Tibial nerve (tissue), 4 donors: Measurements from ENCODE around the gene XYLT1. TPM values are rescaled to one million over a fixed set of nuclear protein-coding genes. Genes with fewer than 3 reads are reported as not detected.

Experiments used
- DNase-seq, 2 donors: peaks; one replicate each; pipeline ENCODE4 v3.0.0-alpha.2; 2019; ENCODE audit warnings: low spot score in 2 of 2
- H3K27ac ChIP-seq, 4 donors: fragments of 200-600 bp; sonication (generic) in 3 of 4; one replicate each; pipeline ENCODE4 v1.5.1; 2017 to 2019; ENCODE audit warnings: mild to moderate bottlenecking in 1 of 4
- H3K27me3 ChIP-seq, 2 donors: fragments of 200-600 bp; sonication (generic) in 1 of 2; one replicate each; pipeline versions ENCODE4 v1.5.1 to v1.6.0; 2017 to 2019
- H3K36me3 ChIP-seq, 3 donors: fragments of 200-600 bp; sonication (generic); one replicate each; pipeline ENCODE4 v1.5.1; 2018 to 2019
- H3K4me1 ChIP-seq, 4 donors: fragments of 200-600 bp; sonication (generic) in 3 of 4; one replicate each; pipeline ENCODE4 v1.5.1; 2017 to 2019
- H3K4me3 ChIP-seq, 4 donors: fragments of 200-600 bp; sonication (generic) in 3 of 4; one replicate each; pipeline ENCODE4 v1.5.1; 2017 to 2019; ENCODE audit warnings: mild to moderate bottlenecking in 1 of 4, moderate library complexity in 1 of 4
- H3K9me3 ChIP-seq, 4 donors: fragments of 200-600 bp; sonication (generic) in 3 of 4; one replicate each; pipeline ENCODE4 v1.5.1; 2017 to 2019
- EP300 ChIP-seq, 2 donors: sonication (generic); formaldehyde crosslinking; IDR thresholded peaks; one replicate each; pipeline ENCODE4 v1.6.1; 2017; ENCODE audit warnings: antibody characterized with exemption in 2 of 2, mild to moderate bottlenecking in 1 of 2
- POLR2A ChIP-seq, 2 donors: fragments of 450-650 bp; IDR thresholded peaks; one replicate each; pipeline ENCODE4 v1.6.1; 2017; ENCODE audit warnings: antibody characterized with exemption in 2 of 2, mild to moderate bottlenecking in 2 of 2, moderate library complexity in 2 of 2
- WGBS, 2 donors: methylation state at CpG; one replicate each; pipeline ENCODE4 v1.1.5; 2018; 5-methylcytosine and 5-hydroxymethylcytosine counted together
- total RNA-seq, 4 donors: library from RNA; depleted of rRNA; stranded (reverse); fragments of >200 nt; gene quantifications; one replicate each; pipeline ENCODE4 v1.1.0, GENCODE V29; 2016
- TF ChIP-seq, protein P1 (sequence below), 5 experiments: fragments of 200-600 bp in 3 of 5; fragments of 450-650 bp in 2 of 5; sonication (generic) in 3 of 5; IDR thresholded peaks; one replicate each; pipeline ENCODE4 v1.5.1; 2016 to 2019; ENCODE audit warnings: antibody characterized with exemption in 5 of 5, mild to moderate bottlenecking in 3 of 5, moderate library complexity in 2 of 5

Gene XYLT1
- total RNA-seq, 4 donors from 2014 or later: 13.8 to 23.1 (median 14.8) TPM

DNA sequence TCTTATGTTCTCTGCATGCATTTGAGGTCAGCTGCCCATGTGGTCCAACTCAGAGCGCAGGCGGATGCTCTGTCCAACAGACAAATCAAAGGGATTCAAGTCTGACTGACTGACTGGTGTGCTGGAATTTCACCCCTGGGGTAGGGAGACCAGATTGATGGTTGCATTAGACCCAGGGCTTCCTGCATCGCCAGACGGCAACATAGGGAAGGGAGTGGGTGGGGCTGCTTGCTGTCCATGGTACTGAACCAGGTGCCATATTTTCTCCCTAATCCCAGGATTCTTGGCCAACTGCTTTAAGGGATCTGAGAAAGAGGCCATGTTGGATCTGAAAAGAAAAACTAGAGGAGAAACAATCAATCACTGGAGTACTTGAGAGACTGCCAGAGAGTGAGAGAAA lies 332.0 kb downstream of the XYLT1 start:
- H3K9me3 ChIP-seq: no peaks in the 10 kb centered on the region
- 52 to 61% methylated on average over 4 of the region's 4 CpGs for WGBS, 2 donors
- DNase-seq: no peak
- peaks cover 0 to 75% (median 7%) of the 10 kb centered on the region in 3 donors for H3K36me3 ChIP-seq
- TF ChIP-seq EP300 (IDR thresholded peaks at IDR 0.05) (no peak), POLR2A (IDR thresholded peaks at IDR 0.05) (no peak)
- TF ChIP-seq, protein P1, sequence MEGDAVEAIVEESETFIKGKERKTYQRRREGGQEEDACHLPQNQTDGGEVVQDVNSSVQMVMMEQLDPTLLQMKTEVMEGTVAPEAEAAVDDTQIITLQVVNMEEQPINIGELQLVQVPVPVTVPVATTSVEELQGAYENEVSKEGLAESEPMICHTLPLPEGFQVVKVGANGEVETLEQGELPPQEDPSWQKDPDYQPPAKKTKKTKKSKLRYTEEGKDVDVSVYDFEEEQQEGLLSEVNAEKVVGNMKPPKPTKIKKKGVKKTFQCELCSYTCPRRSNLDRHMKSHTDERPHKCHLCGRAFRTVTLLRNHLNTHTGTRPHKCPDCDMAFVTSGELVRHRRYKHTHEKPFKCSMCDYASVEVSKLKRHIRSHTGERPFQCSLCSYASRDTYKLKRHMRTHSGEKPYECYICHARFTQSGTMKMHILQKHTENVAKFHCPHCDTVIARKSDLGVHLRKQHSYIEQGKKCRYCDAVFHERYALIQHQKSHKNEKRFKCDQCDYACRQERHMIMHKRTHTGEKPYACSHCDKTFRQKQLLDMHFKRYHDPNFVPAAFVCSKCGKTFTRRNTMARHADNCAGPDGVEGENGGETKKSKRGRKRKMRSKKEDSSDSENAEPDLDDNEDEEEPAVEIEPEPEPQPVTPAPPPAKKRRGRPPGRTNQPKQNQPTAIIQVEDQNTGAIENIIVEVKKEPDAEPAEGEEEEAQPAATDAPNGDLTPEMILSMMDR (IDR thresholded peaks at IDR 0.05): no peak
- no peaks in the 10 kb centered on the region for H3K27me3 ChIP-seq
- no peak overlapping the region for H3K27ac ChIP-seq
- H3K4me3 ChIP-seq: no peak overlapping the region
- no peaks in the 10 kb centered on the region for H3K4me1 ChIP-seq

GRCh38 chr16:17135439-17135838 lies 335.3 kb downstream of the XYLT1 start:
- DNase-seq: no peak
- Histone ChIP-seq H3K27ac (no peak overlapping the region), H3K36me3 (peaks cover 0 to 88% (median 7%) of the 10 kb centered on the region in 3 donors), H3K27me3 (no peaks in the 10 kb centered on the region), H3K9me3 (no peaks in the 10 kb centered on the region), H3K4me1 (no peaks in the 10 kb centered on the region), H3K4me3 (no peak overlapping the region)
- no peak for TF ChIP-seq EP300 (IDR thresholded peaks at IDR 0.05)
- no peak for TF ChIP-seq POLR2A (IDR thresholded peaks at IDR 0.05)
- TF ChIP-seq, protein P1 (IDR thresholded peaks at IDR 0.05): no peak
- WGBS, 2 donors: 93 to 95% methylated on average over 4 of the region's 4 CpGs

DNA sequence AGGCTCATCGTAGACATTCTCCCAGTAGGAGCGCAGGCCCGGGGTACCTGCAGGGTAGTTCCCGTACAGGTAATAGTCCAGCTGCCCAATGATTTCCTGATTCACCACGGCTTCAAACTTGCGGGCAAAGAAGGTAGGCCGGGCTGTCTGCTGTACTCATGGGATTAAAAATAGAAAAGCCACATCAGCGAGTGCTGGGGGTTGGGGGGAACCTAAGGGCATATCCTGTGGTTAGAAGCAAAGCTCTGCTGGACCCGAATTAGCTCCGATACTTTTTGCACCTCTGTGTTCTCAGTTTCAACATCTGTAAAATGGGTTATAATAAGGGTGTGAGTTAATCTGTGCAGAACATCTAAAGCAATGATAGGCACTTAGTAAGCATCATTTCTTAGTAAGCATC lies 336.2 kb downstream of the XYLT1 start:
- DNase-seq: no peak
- H3K4me1 ChIP-seq: no peaks in the 10 kb centered on the region
- H3K27me3 ChIP-seq: no peaks in the 10 kb centered on the region
- TF ChIP-seq POLR2A (IDR thresholded peaks at IDR 0.05): no peak
- TF ChIP-seq, protein P1 (IDR thresholded peaks at IDR 0.05): no peak
- no peak for TF ChIP-seq EP300 (IDR thresholded peaks at IDR 0.05)
- H3K4me3 ChIP-seq: no peak overlapping the region
- no peak overlapping the region for H3K27ac ChIP-seq
- no peaks in the 10 kb centered on the region for H3K9me3 ChIP-seq
- WGBS, 2 donors: 93% methylated on average over 10 of the region's 10 CpGs
- H3K36me3 ChIP-seq: peaks cover 0 to 85% (median 7%) of the 10 kb centered on the region in 3 donors

GRCh38 chr16:17133851-17134250 lies 336.9 kb downstream of the XYLT1 start:
- Histone ChIP-seq H3K27me3 (no peaks in the 10 kb centered on the region), H3K36me3 (peaks cover 0 to 78% (median 7%) of the 10 kb centered on the region in 3 donors), H3K4me3 (no peak overlapping the region), H3K4me1 (no peaks in the 10 kb centered on the region), H3K27ac (no peak overlapping the region), H3K9me3 (no peaks in the 10 kb centered on the region)
- TF ChIP-seq POLR2A (IDR thresholded peaks at IDR 0.05) (no peak), EP300 (IDR thresholded peaks at IDR 0.05) (no peak)
- TF ChIP-seq, protein P1 (IDR thresholded peaks at IDR 0.05): no peak
- DNase-seq: no peak
- WGBS, 2 donors: 93 to 95% methylated on average over 5 of the region's 5 CpGs

DNA sequence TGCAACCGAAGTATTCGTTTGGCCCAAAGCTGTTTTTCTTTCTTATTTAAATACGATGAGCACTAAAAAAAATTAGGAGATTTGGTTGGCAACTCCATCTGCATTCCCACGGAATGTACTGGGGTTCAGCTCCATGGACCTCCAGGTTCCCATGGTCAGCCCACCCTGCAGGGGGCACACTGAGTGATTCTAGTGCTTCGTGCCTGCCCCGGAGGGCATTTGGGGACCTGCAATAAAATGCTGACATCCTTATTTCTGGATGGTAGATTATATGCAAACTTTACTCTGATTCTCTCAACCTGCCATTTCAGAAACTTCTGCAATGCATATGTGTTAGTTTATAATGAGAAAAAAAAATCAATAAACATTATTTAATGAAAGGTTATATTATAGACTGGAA lies 339.4 kb downstream of the XYLT1 start:
- TF ChIP-seq POLR2A (IDR thresholded peaks at IDR 0.05): no peak
- TF ChIP-seq EP300 (IDR thresholded peaks at IDR 0.05): no peak
- TF ChIP-seq, protein P1 (IDR thresholded peaks at IDR 0.05): no peak
- H3K9me3 ChIP-seq: no peaks in the 10 kb centered on the region
- 76 to 83% methylated on average over 6 of the region's 6 CpGs for WGBS, 2 donors
- H3K27ac ChIP-seq: no peak overlapping the region
- H3K27me3 ChIP-seq: no peaks in the 10 kb centered on the region
- no peaks in the 10 kb centered on the region for H3K4me1 ChIP-seq
- H3K36me3 ChIP-seq: peaks cover 0 to 78% (median 9%) of the 10 kb centered on the region in 3 donors
- no peak for DNase-seq
- no peak overlapping the region for H3K4me3 ChIP-seq
